OCI-LY7 (cell line): ENCODE measurements around the gene SALL2. TPM values are rescaled to one million over a fixed set of nuclear protein-coding genes. Genes with fewer than 3 reads are reported as not detected.

Experiments used
- BruUV-seq: library from RNA; stranded (reverse); fragments of 400-500 nt; replicated peaks from 2 replicates; lab custom pipeline; 2021; lab: Mats Ljungman, UMichigan
- CTCF ChIA-PET: fragments of 300-600 bp; sonication (Branson Sonifier 250); formaldehyde crosslinking; loops from one replicate; lab custom pipeline; 2022; ENCODE audit warnings: antibody characterized with exemption; ENCODE audit not compliant: unreplicated experiment; lab: Charles Lee
- POLR2A ChIA-PET: fragments of 300-600 bp; sonication (Branson Sonifier 250); formaldehyde crosslinking; loops from one replicate; lab custom pipeline; 2022; ENCODE audit warnings: antibody characterized with exemption; lab: Charles Lee
- DNase-seq: peaks from one replicate; pipeline ENCODE4 v3.0.0-alpha.2; 2015; ENCODE audit warnings: low spot score
- H2AFZ ChIP-seq: fragments of 200-600 bp; sonication (generic), shearing (Covaris generic); 2 replicates; pipeline ENCODE4 v1.6.1; 2014; ENCODE audit warnings: mild to moderate bottlenecking, antibody characterized with exemption, low read length, moderate library complexity
- H3K27ac ChIP-seq: fragments of 200-600 bp; sonication (generic); 2 replicates; pipeline ENCODE4 v1.5.1; 2014; ENCODE audit warnings: mixed run types, low read depth, mild to moderate bottlenecking, moderate library complexity, low read length, inconsistent platforms; ENCODE audit not compliant: poor library complexity, severe bottlenecking
- H3K36me3 ChIP-seq: fragments of 200-600 bp; sonication (generic); 2 replicates; pipeline ENCODE4 v1.6.1; 2014; ENCODE audit warnings: mild to moderate bottlenecking, antibody characterized with exemption, low read length, moderate library complexity, mixed read lengths; ENCODE audit not compliant: insufficient read depth
- H3K4me1 ChIP-seq: fragments of 200-600 bp; sonication (generic); 2 replicates; pipeline ENCODE4 v1.5.1; 2014; ENCODE audit warnings: mild to moderate bottlenecking, low read length; ENCODE audit not compliant: insufficient read depth, poor library complexity, severe bottlenecking
- H3K4me2 ChIP-seq: fragments of 200-600 bp; sonication (generic); 2 replicates; pipeline ENCODE4 v1.6.1; 2014; ENCODE audit warnings: mild to moderate bottlenecking, low read length
- H3K4me3 ChIP-seq: fragments of 200-600 bp; sonication (generic); 2 replicates; pipeline ENCODE4 v1.5.1; 2014; ENCODE audit warnings: mild to moderate bottlenecking, low read depth, low read length; ENCODE audit not compliant: poor library complexity, severe bottlenecking
- H3K79me2 ChIP-seq: fragments of 200-600 bp; sonication (generic); 2 replicates; pipeline ENCODE4 v1.6.1; 2016; ENCODE audit warnings: low read depth, mild to moderate bottlenecking, low read length, moderate library complexity, mixed read lengths; ENCODE audit not compliant: insufficient read depth
- H3K9me2 ChIP-seq: fragments of 200-600 bp; sonication (generic); 2 replicates; pipeline ENCODE4 v1.6.1; 2016; ENCODE audit warnings: mild to moderate bottlenecking, low read length, mixed read lengths; ENCODE audit not compliant: insufficient read depth
- H3K9me3 ChIP-seq: fragments of 200-600 bp; sonication (generic); 2 replicates; pipeline ENCODE4 v1.6.1; 2014; ENCODE audit warnings: mild to moderate bottlenecking, mixed run types, low read length, mixed read lengths
- H4K20me1 ChIP-seq: fragments of 200-600 bp; sonication (generic); 2 replicates; pipeline ENCODE4 v1.6.1; 2014; ENCODE audit warnings: mild to moderate bottlenecking, antibody characterized with exemption, low read length, moderate library complexity, mixed read lengths; ENCODE audit not compliant: insufficient read depth
- CTCF ChIP-seq: fragments of 200-600 bp; sonication (generic); conservative IDR thresholded peaks from 2 replicates; pipeline ENCODE4 v1.5.1; 2014; ENCODE audit warnings: mild to moderate bottlenecking, antibody characterized with exemption, low read length, moderate library complexity, mixed read lengths
- EZH2phosphoT487 ChIP-seq: fragments of 200-600 bp; sonication (generic); IDR thresholded peaks from 2 replicates; pipeline ENCODE4 v1.6.1; 2018; ENCODE audit warnings: low read depth, borderline replicate concordance, mild to moderate bottlenecking, mixed run types, antibody characterized with exemption, low read length, moderate library complexity, mixed read lengths
- intact Hi-C: fragments of 100-400 bp; cut with micrococcal nuclease; formaldehyde crosslinking; loops from one replicate; pipeline ENCODE4 v1.10.0; 2022; ENCODE audit not compliant: unreplicated experiment
- total RNA-seq, 2 experiments: library from RNA; depleted of rRNA in 1 of 2; stranded (reverse); fragments of >200 nt in 1 of 2; shearing (Covaris generic) in 1 of 2; gene quantifications; 2 replicates each; pipeline ENCODE4 v1.2.3, GENCODE V29; 2014 to 2022

The SALL2 gene
- total RNA-seq, 2 experiments from 2014 or later = 8.2 to 15.9 TPM

- Histone ChIP-seq H3K9me3 (no peaks in the 10 kb centered on the region), H2AFZ (no peak overlapping the region), H3K27ac (no peak overlapping the region), H3K4me3 (peak overlapping the region; percentile 78), H3K4me1 (peaks cover 23% of the 10 kb centered on the region), H3K79me2 (peaks cover 57% of the 10 kb centered on the region), H3K36me3 (peaks cover 40% of the 10 kb centered on the region), H4K20me1 (no peaks in the 10 kb centered on the region), H3K9me2 (no peaks in the 10 kb centered on the region), H3K4me2 (peak overlapping the region; percentile 94)
- CTCF ChIA-PET = no interaction called here
- no peak for TF ChIP-seq CTCF
- no peak for TF ChIP-seq EZH2phosphoT487
- POLR2A ChIA-PET = interaction anchor here (2.7 kb wide), 1 partner anchor 8 kb away, joined by 13 read pairs; no protein-coding TSS in a partner anchor
- intact Hi-C loops = no loop called here
- no TSS peak for BruUV-seq
- no peak for DNase-seq
These were observed 16.6 kb downstream of the SALL2 start for GRCh38 chr14:21509432-21510143.

GRCh38 chr14:21506557-21506956 lies 19.6 kb downstream of the SALL2 start:
- TF ChIP-seq EZH2phosphoT487 = no peak
- Histone ChIP-seq H4K20me1 (no peaks in the 10 kb centered on the region), H3K9me2 (no peaks in the 10 kb centered on the region), H3K79me2 (peaks cover 64% of the 10 kb centered on the region), H3K4me2 (no peak overlapping the region), H3K4me1 (peaks cover 23% of the 10 kb centered on the region), H3K4me3 (no peak overlapping the region), H2AFZ (no peak overlapping the region), H3K27ac (no peak overlapping the region), H3K9me3 (no peaks in the 10 kb centered on the region), H3K36me3 (peaks cover 66% of the 10 kb centered on the region)
- DNase-seq = no peak
- CTCF ChIA-PET = no interaction called here
- POLR2A ChIA-PET = no interaction called here
- no TSS peak for BruUV-seq
- intact Hi-C loops = no loop called here

- peaks cover 21% of the 10 kb centered on the region for H3K4me1 ChIP-seq
- no peak for DNase-seq
- no peak overlapping the region for H3K4me2 ChIP-seq
- no peak overlapping the region for H3K27ac ChIP-seq
- CTCF ChIA-PET = interaction anchor here (0.5 kb wide), 1 partner anchor 22 kb away, joined by 3 read pairs; no protein-coding TSS in a partner anchor
- no peak overlapping the region for H2AFZ ChIP-seq
- H3K9me2 ChIP-seq = no peaks in the 10 kb centered on the region
- peaks cover 54% of the 10 kb centered on the region for H3K79me2 ChIP-seq
- no peak overlapping the region for H3K4me3 ChIP-seq
- no peaks in the 10 kb centered on the region for H3K9me3 ChIP-seq
- TF ChIP-seq CTCF (no peak), EZH2phosphoT487 (no peak)
- intact Hi-C loops = no loop called here
- BruUV-seq = no TSS peak
- peaks cover 81% of the 10 kb centered on the region for H3K36me3 ChIP-seq
- POLR2A ChIA-PET = interaction anchor here (0.6 to 0.9 kb wide), 3 partner anchors 22 to 65 kb away, joined by 3 read pairs; no protein-coding TSS in a partner anchor
- H4K20me1 ChIP-seq = no peaks in the 10 kb centered on the region
These were observed 21.1 kb downstream of the SALL2 start for GRCh38 chr14:21505012-21505553.
